GM18861 (cell line): ENCODE results near the gene RPUSD1.
"Not testable (repeated sequence)": the region's sequence is repeated elsewhere in the genome, so short reads cannot be mapped to it uniquely, and the experiment has no call there.

Experiments
- ATAC-seq: cut with Tn5 transposase; IDR thresholded peaks from one replicate; pipeline ENCODE4 v1.9.1; 2021; ENCODE audit not compliant: unreplicated experiment

RPUSD1 gene

GRCh38 chr16:751152-752006 is 36.8 kb downstream of the RPUSD1 start:
- no peak for ATAC-seq

GRCh38 chr16:750485-750884 is 37.7 kb downstream of the RPUSD1 start:
- ATAC-seq: no peak

- ATAC-seq: no peak
Measured at GRCh38 chr16:749010-749409, 39.2 kb downstream of the RPUSD1 start.

GRCh38 chr16:747978-748746 is 40.0 kb downstream of the RPUSD1 start:
- ATAC-seq: no peak

DNA sequence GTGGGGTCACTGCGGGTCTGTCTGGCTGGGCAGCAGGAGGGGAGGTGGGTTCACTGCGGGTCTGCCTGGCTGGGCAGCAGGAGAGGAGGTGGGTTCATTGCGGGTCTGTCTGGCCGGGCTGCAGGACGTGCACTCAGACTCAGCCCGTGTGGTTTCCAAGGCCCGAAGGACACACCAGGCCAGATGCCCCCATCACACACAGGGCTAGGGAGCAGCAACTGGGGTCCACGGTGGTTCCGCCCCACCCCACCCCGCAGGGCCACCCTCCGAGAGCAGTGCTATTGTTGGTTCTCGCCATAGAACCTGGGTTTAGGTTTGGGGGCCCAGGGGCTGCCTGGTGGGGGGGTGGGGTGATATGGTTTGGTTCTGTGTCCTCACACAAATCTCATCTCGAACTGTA is 41.5 kb downstream of the RPUSD1 start:
- no peak for ATAC-seq

GRCh38 chr16:745739-746138 is 42.4 kb downstream of the RPUSD1 start:
- no peak for ATAC-seq

- ATAC-seq: no peak
Measured at GRCh38 chr16:743794-744500, 44.2 kb downstream of the RPUSD1 start.

DNA sequence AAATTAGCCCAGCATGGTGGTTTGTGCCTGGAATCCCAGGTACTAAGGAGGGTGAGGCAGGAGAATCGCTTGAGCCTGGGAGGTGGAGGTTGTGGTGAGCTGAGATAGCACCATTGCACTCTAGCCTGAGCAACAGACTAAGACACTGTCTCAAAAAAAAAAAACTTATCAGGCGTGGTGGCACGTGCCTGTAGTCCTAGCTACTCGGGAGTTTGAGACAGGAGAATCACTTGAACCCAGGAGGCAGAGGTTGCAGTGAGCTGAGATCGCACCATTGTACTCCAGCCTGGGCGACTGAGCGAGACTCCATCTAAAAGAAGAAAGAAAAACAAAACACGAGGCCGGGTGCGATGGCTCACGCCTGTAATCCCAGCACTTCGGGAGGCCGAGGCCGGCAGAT is 45.3 kb downstream of the RPUSD1 start:
- ATAC-seq: not testable (repeated sequence)

DNA sequence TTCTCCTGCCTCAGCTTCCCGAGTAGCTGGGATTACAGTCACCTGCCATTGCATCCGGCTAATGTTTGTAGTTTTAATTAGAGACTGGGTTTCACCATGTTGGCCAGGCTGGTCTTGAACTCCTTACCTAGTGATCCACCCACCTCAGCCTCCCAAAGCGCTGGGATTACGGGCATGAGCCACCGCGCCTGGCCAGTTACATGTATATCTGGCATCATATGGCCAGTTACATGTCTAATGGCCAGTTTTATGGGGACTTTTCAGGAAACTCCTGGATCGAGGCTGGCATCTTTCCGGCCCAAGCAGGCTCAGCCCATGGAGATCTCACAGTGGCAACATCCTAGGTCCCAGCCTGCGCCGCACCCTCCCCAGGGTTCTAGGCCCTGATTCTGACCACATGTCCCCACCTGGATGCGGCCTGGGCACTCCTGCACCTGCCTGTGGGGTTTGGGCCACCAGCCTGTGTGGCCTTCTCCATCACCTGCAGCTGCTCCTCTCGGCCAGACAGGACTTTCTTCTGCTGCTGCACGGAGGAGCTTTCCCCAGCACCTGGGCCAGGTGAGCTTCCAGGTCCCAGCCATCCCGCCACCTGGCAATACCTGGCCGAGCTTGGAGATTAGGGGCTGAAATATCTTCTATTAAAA is 46.1 kb downstream of the RPUSD1 start:
- no peak for ATAC-seq

GRCh38 chr16:740764-741505 is 47.2 kb downstream of the RPUSD1 start, which contains the start of gene CIAO3:
Gene CIAO3 (minus strand): TSS chr16:740997. CDS start chr16:740985, 12 bp downstream.
- peak; percentile 78 for ATAC-seq

- no peak for ATAC-seq
Measured at GRCh38 chr16:740459-740763, 47.8 kb downstream of the RPUSD1 start.

DNA sequence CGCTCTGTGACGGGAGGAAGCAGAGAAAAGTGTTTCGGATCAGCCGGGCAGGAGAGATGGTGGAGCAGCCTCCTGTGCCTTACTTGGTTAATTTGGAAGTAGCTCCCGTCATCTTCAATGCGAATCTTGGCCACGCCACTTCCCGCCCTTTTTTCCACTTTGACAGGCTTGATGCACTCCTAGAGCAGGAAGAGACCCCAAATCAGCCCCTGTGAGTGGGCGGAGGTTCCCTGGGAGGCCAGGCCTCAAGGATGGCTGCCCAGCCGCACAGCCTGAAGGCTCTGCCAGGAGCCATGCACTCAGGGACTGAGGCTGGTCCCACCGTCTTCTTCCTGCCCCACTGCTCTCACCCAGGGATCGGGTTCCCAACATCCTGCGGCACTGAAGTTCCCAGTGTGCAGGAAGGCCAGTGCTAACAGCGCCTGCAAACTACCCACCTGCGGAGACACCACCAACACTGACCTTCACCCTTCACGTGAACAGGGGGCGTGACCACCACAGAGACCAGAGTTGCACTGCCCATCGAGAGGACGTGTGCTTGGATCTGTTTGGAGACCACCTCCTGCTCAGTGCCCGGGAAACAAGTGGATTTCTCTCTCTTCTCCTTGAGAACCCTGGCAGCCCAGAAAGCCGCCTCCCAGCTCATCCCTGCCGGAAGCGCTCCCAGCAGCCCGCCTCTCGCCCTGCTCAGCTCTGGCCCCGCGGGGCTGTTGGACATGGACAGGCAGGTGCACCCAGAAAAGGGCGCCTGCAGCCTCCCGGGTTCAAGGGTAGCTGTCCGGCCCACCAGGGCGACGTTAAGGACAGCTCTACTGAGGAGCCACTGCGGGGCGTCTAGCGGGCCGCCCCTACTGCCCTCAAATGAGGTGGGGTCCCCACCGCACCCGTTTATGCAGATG is 48.4 kb downstream of the RPUSD1 start:
- ATAC-seq: no peak

DNA sequence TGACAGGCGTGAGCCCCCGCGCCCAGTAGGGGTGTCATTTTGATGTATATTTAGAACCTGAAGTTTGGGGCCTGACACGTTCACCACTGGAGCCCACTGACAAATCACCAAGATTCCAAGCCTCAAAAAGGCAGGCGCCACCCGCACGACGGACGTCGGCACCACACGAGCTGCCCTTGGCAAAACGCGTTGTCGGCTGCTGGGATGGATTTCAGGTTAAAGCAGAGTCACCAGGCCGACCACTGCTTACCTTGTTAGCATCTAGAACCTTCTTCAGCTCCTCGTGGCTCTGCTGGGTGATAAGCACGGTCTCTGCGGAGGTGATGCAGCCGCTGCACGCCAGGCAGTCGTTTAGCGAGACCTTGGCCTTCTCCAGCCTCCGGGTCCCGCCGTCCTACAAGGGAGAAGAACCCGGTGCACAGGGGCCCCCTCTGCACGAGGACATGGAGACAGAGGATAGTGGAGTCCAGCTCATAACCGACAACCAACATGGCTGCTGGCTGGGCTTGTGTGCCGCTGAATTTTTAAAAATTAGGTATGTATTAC is 51.2 kb downstream of the RPUSD1 start:
- no peak for ATAC-seq

DNA sequence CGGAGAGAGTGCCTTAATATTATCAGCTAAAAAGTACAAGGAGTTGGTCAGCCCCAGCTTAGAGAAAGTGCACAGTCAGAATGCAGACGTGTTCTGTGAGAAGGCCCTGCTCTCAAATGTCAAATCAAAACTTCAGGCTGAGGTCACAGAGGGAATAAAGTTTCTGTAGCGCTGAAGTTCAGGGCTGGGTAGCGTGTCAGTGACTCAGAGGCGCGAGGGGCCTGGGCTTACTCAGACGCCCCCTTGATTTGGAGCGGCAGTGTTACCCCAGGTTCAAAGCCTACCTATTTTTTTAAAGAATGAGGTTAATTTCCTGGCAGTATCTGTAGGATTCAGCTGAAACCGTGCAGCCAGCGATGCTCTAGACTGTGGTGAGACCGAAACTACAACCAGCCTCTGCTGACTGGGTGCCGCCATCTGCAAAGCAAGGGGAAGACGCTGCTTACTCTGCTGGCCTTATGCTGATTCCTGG is 52.2 kb downstream of the RPUSD1 start:
- ATAC-seq: no peak

GRCh38 chr16:734981-735881 is 53.0 kb downstream of the RPUSD1 start:
- no peak for ATAC-seq
